Suprapubic skin (tissue), 4 donors: ENCODE data around the gene LTA4H. TPM values are rescaled to one million over a fixed set of nuclear protein-coding genes. Genes with fewer than 3 reads are reported as not detected.

Experiments used
- DNase-seq, 2 donors: peaks; one replicate each; pipeline ENCODE4 v3.0.0-alpha.2; 2019; ENCODE audit warnings: low spot score in 2 of 2
- H3K27ac ChIP-seq: fragments of 200-600 bp; sonication (generic); one replicate; pipeline ENCODE4 v1.5.1; 2019
- H3K27me3 ChIP-seq: fragments of 200-600 bp; sonication (generic); one replicate; pipeline ENCODE4 v1.5.1; 2019
- H3K36me3 ChIP-seq: fragments of 200-600 bp; sonication (generic); one replicate; pipeline ENCODE4 v1.5.1; 2019
- H3K4me1 ChIP-seq: fragments of 200-600 bp; sonication (generic); one replicate; pipeline ENCODE4 v1.5.1; 2019
- H3K4me3 ChIP-seq: fragments of 200-600 bp; sonication (generic); one replicate; pipeline ENCODE4 v1.5.1; 2019; ENCODE audit warnings: mild to moderate bottlenecking
- H3K9me3 ChIP-seq: fragments of 200-600 bp; sonication (generic); one replicate; pipeline ENCODE4 v1.5.1; 2019
- CTCF ChIP-seq, 2 donors: fragments of 200-600 bp in 1 of 2; fragments of 450-650 bp in 1 of 2; sonication (generic) in 1 of 2; IDR thresholded peaks; one replicate each; pipeline ENCODE4 v1.5.1; 2016 to 2019; ENCODE audit warnings: antibody characterized with exemption in 2 of 2, mild to moderate bottlenecking in 1 of 2, moderate library complexity in 1 of 2
- EP300 ChIP-seq: sonication (generic); formaldehyde crosslinking; IDR thresholded peaks from one replicate; pipeline ENCODE4 v1.6.1; 2017; ENCODE audit warnings: antibody characterized with exemption
- POLR2A ChIP-seq, 2 donors: fragments of 450-650 bp; IDR thresholded peaks; one replicate each; pipeline ENCODE4 v1.6.1; 2017; ENCODE audit warnings: antibody characterized with exemption in 2 of 2, mild to moderate bottlenecking in 2 of 2, moderate library complexity in 2 of 2
- POLR2AphosphoS5 ChIP-seq, 3 donors: sonication (generic); formaldehyde crosslinking; IDR thresholded peaks; one replicate each; pipeline ENCODE4 v1.6.1; 2017; ENCODE audit warnings: antibody characterized with exemption in 3 of 3
- WGBS: methylation state at CpG from one replicate; pipeline ENCODE4 v1.1.5; 2018; 5-methylcytosine and 5-hydroxymethylcytosine counted together
- total RNA-seq, 4 donors: library from RNA; depleted of rRNA; stranded (reverse); fragments of >200 nt; gene quantifications; one replicate each; pipeline ENCODE4 v1.1.0, GENCODE V29; 2016

The LTA4H gene
- total RNA-seq, 4 donors from 2014 or later, result 61.8 to 89.7 (median 80.1) TPM

GRCh38 chr12:96006727-96007126, 28.7 kb downstream of the LTA4H start:
- Histone ChIP-seq H3K27ac (no peak overlapping the region), H3K36me3 (peaks cover 85% of the 10 kb centered on the region), H3K4me1 (no peaks in the 10 kb centered on the region), H3K27me3 (no peaks in the 10 kb centered on the region), H3K9me3 (no peaks in the 10 kb centered on the region), H3K4me3 (no peak overlapping the region)
- no peak for DNase-seq
- 95% methylated on average over 1 of the region's 1 CpG for WGBS
- TF ChIP-seq EP300 (no peak), POLR2A (IDR thresholded peaks at IDR 0.05) (no peak), POLR2AphosphoS5 (IDR thresholded peaks at IDR 0.05) (no peak), CTCF (IDR thresholded peaks at IDR 0.05) (no peak)

- TF ChIP-seq EP300 (no peak), CTCF (IDR thresholded peaks at IDR 0.05) (no peak), POLR2A (IDR thresholded peaks at IDR 0.05) (no peak), POLR2AphosphoS5 (IDR thresholded peaks at IDR 0.05) (no peak)
- Histone ChIP-seq H3K4me3 (no peak overlapping the region), H3K36me3 (peaks cover 49% of the 10 kb centered on the region), H3K27me3 (no peaks in the 10 kb centered on the region), H3K9me3 (no peaks in the 10 kb centered on the region), H3K27ac (no peak overlapping the region), H3K4me1 (peaks cover 3% of the 10 kb centered on the region)
- DNase-seq, result no peak
- 87% methylated on average over 5 of the region's 5 CpGs for WGBS
These were observed 34.5 kb downstream of the LTA4H start for GRCh38 chr12:96000858-96001257.

DNA sequence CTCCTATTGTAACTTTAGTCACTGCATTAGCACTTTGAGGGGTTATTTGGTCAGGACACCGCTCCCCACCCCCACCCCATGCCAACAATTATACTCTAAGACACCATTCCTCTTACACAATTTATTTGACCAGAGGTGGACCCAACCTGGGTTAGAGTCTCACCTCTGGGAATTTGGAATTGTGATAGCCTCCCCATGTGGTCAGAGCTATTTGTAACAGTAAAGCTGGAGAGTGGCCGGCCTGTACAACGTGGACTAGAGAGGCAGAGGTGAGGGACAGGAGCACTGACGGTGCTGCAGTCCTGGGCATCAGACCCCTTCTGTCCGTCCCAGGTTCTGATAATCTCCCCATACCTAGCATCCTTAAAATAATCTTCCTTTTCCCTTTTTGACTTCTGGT, 35.9 kb downstream of the LTA4H start:
- TF ChIP-seq POLR2AphosphoS5 (IDR thresholded peaks at IDR 0.05), result no peak
- no peak for TF ChIP-seq POLR2A (IDR thresholded peaks at IDR 0.05)
- TF ChIP-seq EP300, result no peak
- no peak for TF ChIP-seq CTCF (IDR thresholded peaks at IDR 0.05)
- no peak for DNase-seq
- no peaks in the 10 kb centered on the region for H3K27me3 ChIP-seq
- peaks cover 35% of the 10 kb centered on the region for H3K36me3 ChIP-seq
- 93% methylated on average over 5 of the region's 5 CpGs for WGBS
- H3K9me3 ChIP-seq, result no peaks in the 10 kb centered on the region
- no peak overlapping the region for H3K27ac ChIP-seq
- no peak overlapping the region for H3K4me3 ChIP-seq
- peaks cover 7% of the 10 kb centered on the region for H3K4me1 ChIP-seq

- WGBS, result 41% methylated on average over 7 of the region's 7 CpGs
- peaks cover 7% of the 10 kb centered on the region for H3K4me1 ChIP-seq
- H3K9me3 ChIP-seq, result no peaks in the 10 kb centered on the region
- H3K36me3 ChIP-seq, result peaks cover 28% of the 10 kb centered on the region
- H3K27ac ChIP-seq, result no peak overlapping the region
- H3K27me3 ChIP-seq, result no peaks in the 10 kb centered on the region
- H3K4me3 ChIP-seq, result no peak overlapping the region
- no peak for TF ChIP-seq POLR2AphosphoS5 (IDR thresholded peaks at IDR 0.05)
- TF ChIP-seq CTCF (IDR thresholded peaks at IDR 0.05), result peak; percentile 48 to 58
- TF ChIP-seq EP300, result no peak
- no peak for TF ChIP-seq POLR2A (IDR thresholded peaks at IDR 0.05)
- DNase-seq, result no peak
These were observed 36.6 kb downstream of the LTA4H start for GRCh38 chr12:95998611-95999286.

DNA sequence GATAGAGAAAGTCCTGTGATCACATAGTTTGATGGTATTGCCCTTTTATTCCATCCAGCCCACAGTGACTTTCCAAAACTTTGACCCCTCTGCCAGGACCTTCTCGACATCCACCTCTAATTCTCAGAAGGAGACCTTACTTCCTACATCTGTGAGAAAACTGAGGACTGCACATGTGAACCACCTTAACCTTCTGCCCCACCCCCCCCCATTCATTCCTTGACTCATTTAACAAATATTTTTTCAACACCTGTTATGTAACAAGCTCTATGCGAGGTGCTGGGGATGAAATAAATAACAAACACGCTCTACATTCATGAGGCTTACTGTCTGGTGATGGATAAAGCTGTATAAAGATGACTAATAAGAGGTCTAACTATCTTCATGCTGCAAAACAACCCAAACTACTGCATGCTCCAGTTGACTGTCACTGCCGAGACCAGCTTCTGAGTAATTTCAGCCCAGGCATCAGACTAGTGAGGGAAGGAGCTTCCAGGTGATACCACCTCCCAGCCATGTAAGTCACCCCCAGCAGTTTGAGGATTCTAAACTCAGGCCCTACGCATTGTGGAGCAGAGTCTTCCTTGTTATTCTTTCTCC, 37.4 kb downstream of the LTA4H start:
- WGBS, result 78% methylated on average over 5 of the region's 5 CpGs
- TF ChIP-seq CTCF (IDR thresholded peaks at IDR 0.05) (no peak), POLR2A (IDR thresholded peaks at IDR 0.05) (no peak), EP300 (no peak), POLR2AphosphoS5 (IDR thresholded peaks at IDR 0.05) (no peak)
- H3K27ac ChIP-seq, result no peak overlapping the region

More for the DNA sequence above, 37.4 kb downstream of the LTA4H start:
- peaks cover 7% of the 10 kb centered on the region for H3K4me1 ChIP-seq
- no peak for DNase-seq
- H3K4me3 ChIP-seq, result no peak overlapping the region
- H3K36me3 ChIP-seq, result peaks cover 20% of the 10 kb centered on the region
- H3K27me3 ChIP-seq, result no peaks in the 10 kb centered on the region
- no peaks in the 10 kb centered on the region for H3K9me3 ChIP-seq
